ENCODE data around the gene RIN1.

GRCh38 chr11:66284526-66285078, 51.6 kb downstream of the RIN1 start:
- TF ChIP-seq CTCF (IDR thresholded peaks at IDR 0.05; ENCODE audit: low read depth, low read length) (no peak), MYC (IDR thresholded peaks at IDR 0.05; ENCODE audit: low read depth, low read length) (no peak), POLR2A (IDR thresholded peaks at IDR 0.05; ENCODE audit: extremely low read depth, insufficient read length) (no peak)

All from NB4 (cell line).